ENCODE data around the gene FALEC. TPM values are rescaled to one million over a fixed set of nuclear protein-coding genes. Genes with fewer than 3 reads are reported as not detected.

The FALEC gene
- total and polyA plus RNA-seq, 10 donors, result 0.20 to 1.9 (median 0.63) TPM; not detected in 6

GRCh38 chr1:150514260-150514659, 1.3 kb upstream of the FALEC start:
- Histone ChIP-seq H3K36me3 (peaks cover 0 to 17% (median 0%) of the 10 kb centered on the region in 6 donors), H3K4me1 (peaks cover 7 to 35% (median 20%) of the 10 kb centered on the region in 6 donors), H3K9me3 (no peaks in the 10 kb centered on the region), H3K27ac (no peak overlapping the region), H3K4me3 (peak overlapping the region in 1 of 8 donors; percentile 91), H3K27me3 (replicated peaks in 1 of 7) (no peaks in the 10 kb centered on the region)
- 83 to 90% (median 85%) methylated on average over 6 to 9 of the region's 9 CpGs for WGBS, 5 donors
- DNase-seq, result peak; percentile 59
- intact Hi-C loops (cut with DNase I; ENCODE audit: low total_unique reads), result no loop called here
- TF ChIP-seq CTCF (IDR thresholded peaks at IDR 0.05 in 8 of 11, conservative IDR thresholded peaks at IDR 0.05 in 3 of 11) (no peak), POLR2AphosphoS5 (IDR thresholded peaks at IDR 0.05) (no peak), POLR2A (IDR thresholded peaks at IDR 0.05) (no peak)

GRCh38 chr1:150514913-150515327, 632 bp upstream of the FALEC start:
- TF ChIP-seq POLR2AphosphoS5 (IDR thresholded peaks at IDR 0.05) (no peak), POLR2A (IDR thresholded peaks at IDR 0.05) (no peak), CTCF (IDR thresholded peaks at IDR 0.05 in 8 of 11, conservative IDR thresholded peaks at IDR 0.05 in 3 of 11) (no peak)
- 30 to 40% (median 34%) methylated on average over 21 of the region's 21 CpGs for WGBS, 5 donors
- no peaks in the 10 kb centered on the region for H3K9me3 ChIP-seq
- peak overlapping the region; percentile 57 to 91 (median 64) for H3K4me3 ChIP-seq
- H3K27me3 ChIP-seq (replicated peaks in 1 of 7), result no peaks in the 10 kb centered on the region
- intact Hi-C loops (cut with DNase I; ENCODE audit: low total_unique reads), result no loop called here
- DNase-seq, result peak; percentile 81
- peaks cover 0 to 17% (median 0%) of the 10 kb centered on the region in 6 donors for H3K36me3 ChIP-seq
- H3K4me1 ChIP-seq, result peaks cover 7 to 34% (median 20%) of the 10 kb centered on the region in 6 donors
- peak overlapping the region; percentile 63 to 90 (median 80) for H3K27ac ChIP-seq

- intact Hi-C loops (cut with DNase I; ENCODE audit: low total_unique reads), result no loop called here
- no peaks in the 10 kb centered on the region for H3K9me3 ChIP-seq
- H3K4me3 ChIP-seq, result peak overlapping the region; percentile 57 to 91 (median 64)
- WGBS, 5 donors, result 1 to 3% (median 2%) methylated on average over 19 of the region's 19 CpGs
- peak overlapping the region in 7 of 8 donors; percentile 70 to 90 (median 81) for H3K27ac ChIP-seq
- TF ChIP-seq POLR2A (IDR thresholded peaks at IDR 0.05) (no peak), CTCF (IDR thresholded peaks at IDR 0.05 in 8 of 11, conservative IDR thresholded peaks at IDR 0.05 in 3 of 11) (peak in 1 of 11 experiments; percentile 0), POLR2AphosphoS5 (IDR thresholded peaks at IDR 0.05) (no peak)
- peak; percentile 70 for DNase-seq
- no peaks in the 10 kb centered on the region for H3K27me3 ChIP-seq (replicated peaks in 1 of 7)
- H3K4me1 ChIP-seq, result peaks cover 7 to 34% (median 20%) of the 10 kb centered on the region in 6 donors
- H3K36me3 ChIP-seq, result peaks cover 0 to 16% (median 0%) of the 10 kb centered on the region in 6 donors
Observed at GRCh38 chr1:150516050-150516591, 569 bp downstream of the FALEC start.

- Histone ChIP-seq H3K4me1 (peaks cover 7 to 34% (median 20%) of the 10 kb centered on the region in 6 donors), H3K36me3 (peaks cover 0 to 11% (median 0%) of the 10 kb centered on the region in 6 donors), H3K27me3 (replicated peaks in 1 of 7) (no peaks in the 10 kb centered on the region), H3K9me3 (no peaks in the 10 kb centered on the region), H3K27ac (peak overlapping the region in 2 of 8 donors; percentile 80 to 90), H3K4me3 (peak overlapping the region in 4 of 8 donors; percentile 57 to 91 (median 62))
- 57 to 67% (median 60%) methylated on average over 4 of the region's 4 CpGs for WGBS, 5 donors
- intact Hi-C loops (cut with DNase I; ENCODE audit: low total_unique reads), result no loop called here
- no peak for DNase-seq
- no peak for TF ChIP-seq CTCF (IDR thresholded peaks at IDR 0.05 in 8 of 11, conservative IDR thresholded peaks at IDR 0.05 in 3 of 11)
- TF ChIP-seq POLR2AphosphoS5 (IDR thresholded peaks at IDR 0.05), result no peak
- TF ChIP-seq POLR2A (IDR thresholded peaks at IDR 0.05), result no peak
Observed at GRCh38 chr1:150516616-150517015, 1.1 kb downstream of the FALEC start.
